Heart left ventricle (tissue), 13 donors: ENCODE data around the gene PIPOX.

Experiments
- POLR2A ChIP-seq, 2 donors: fragments of 450-650 bp; IDR thresholded peaks; one replicate each; pipeline ENCODE4 v1.6.1; 2017; ENCODE audit warnings: antibody characterized with exemption in 2 of 2, mild to moderate bottlenecking in 2 of 2, moderate library complexity in 2 of 2
- TF ChIP-seq, protein P1 (sequence below), 12 donors: fragments of 200-600 bp; sonication (generic) in 4 of 12; IDR thresholded peaks; one replicate each; pipeline versions ENCODE4 v1.5.0 to v1.8.0; 2018 to 2022; ENCODE audit warnings: antibody characterized with exemption in 12 of 12, mild to moderate bottlenecking in 5 of 12
- donor health status: ischemic (EF 13 %, LVEDD 7.1; RV severe dilation, severe dysfunction).
- donor health status: DM: no; HTN: yes; CAD: no.
- donor health status: DM: no; HTN: no; CAD: no.
- donor health status: ischemic (EF 25% LVEDD 6.9; RV normal size, moderate dysfunction).
- donor health status: ischemic (EF 25% LVEDD 5.7; RV mildly dilated, moderate dysfunction).
- donor health status: ischemic (EF 35%, LVEDD 5.7; RV mildly dilated, moderate dysfunction).
- donor health status: nonischemic (EF 11% LVEDD 7.7; RV severe dilation, severe dysfunction).
- donor health status: DM: yes; HTN: yes; CAD: no.
- donor health status: PGD.
- donor health status: ischemic (EF 29% LVEDD 5.4; RV normal size, mild dysfunction).
- donor health status: nonischemic (EF 23%, LVEDD 6.1; RV moderate dilation, normal function).

DNA sequence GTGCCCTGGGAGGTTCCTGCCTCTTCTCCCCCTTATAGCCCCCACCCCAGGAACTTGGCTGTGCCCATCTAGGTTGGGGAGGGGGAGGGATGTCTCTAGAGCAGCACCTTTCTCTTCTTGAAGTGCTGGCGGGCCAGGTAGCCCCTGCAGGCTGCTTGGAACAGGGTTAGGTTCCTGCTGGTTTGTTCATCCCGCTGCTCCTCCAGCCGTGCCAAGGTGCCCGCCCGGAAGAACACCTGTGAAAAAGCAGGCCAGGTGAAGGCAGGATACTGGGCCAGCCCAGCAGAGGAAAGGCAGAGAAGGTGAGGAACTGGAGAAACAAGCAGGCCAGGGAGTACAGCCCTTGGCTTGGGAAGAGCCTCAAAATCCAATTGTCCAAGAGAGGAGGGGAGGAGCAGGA lies 56.6 kb downstream of the PIPOX start:
- TF ChIP-seq, protein P1, sequence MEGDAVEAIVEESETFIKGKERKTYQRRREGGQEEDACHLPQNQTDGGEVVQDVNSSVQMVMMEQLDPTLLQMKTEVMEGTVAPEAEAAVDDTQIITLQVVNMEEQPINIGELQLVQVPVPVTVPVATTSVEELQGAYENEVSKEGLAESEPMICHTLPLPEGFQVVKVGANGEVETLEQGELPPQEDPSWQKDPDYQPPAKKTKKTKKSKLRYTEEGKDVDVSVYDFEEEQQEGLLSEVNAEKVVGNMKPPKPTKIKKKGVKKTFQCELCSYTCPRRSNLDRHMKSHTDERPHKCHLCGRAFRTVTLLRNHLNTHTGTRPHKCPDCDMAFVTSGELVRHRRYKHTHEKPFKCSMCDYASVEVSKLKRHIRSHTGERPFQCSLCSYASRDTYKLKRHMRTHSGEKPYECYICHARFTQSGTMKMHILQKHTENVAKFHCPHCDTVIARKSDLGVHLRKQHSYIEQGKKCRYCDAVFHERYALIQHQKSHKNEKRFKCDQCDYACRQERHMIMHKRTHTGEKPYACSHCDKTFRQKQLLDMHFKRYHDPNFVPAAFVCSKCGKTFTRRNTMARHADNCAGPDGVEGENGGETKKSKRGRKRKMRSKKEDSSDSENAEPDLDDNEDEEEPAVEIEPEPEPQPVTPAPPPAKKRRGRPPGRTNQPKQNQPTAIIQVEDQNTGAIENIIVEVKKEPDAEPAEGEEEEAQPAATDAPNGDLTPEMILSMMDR (IDR thresholded peaks at IDR 0.05): no peak
- no peak for TF ChIP-seq POLR2A (IDR thresholded peaks at IDR 0.05)
